SIG-M5 treated with dmso at 0.1 percent for 504 hours (cell line): Measurements from ENCODE around the gene FHIT.
A peak's percentile ranks its signal among the peaks of the same experiment; 100 is the strongest.

Experiments used
- DNase-seq: peaks from one replicate; lab custom pipeline; 2025; ENCODE audit not compliant: unreplicated experiment; lab: John Stamatoyannopoulos, UW

FHIT gene

DNA sequence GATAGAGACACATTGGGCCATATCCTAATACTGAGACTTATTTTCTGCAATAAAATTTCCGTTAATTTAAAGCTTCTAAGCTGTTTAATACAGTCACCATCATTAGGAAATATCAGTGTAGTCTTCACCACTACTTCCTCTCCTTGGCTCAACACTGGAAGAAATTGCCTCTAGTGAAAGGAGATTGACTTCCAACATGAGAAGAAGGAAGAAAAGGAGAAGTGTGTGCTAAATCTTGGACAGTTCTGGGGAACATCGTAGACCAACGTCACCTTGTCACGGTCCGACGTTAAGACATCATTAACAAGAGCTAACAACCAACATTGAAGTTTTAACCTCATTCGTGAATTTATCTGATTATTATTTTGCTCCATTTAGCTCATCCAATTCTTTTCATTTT is 1214.4 kb downstream of the FHIT start:
- DNase-seq: peak; percentile 18

DNA sequence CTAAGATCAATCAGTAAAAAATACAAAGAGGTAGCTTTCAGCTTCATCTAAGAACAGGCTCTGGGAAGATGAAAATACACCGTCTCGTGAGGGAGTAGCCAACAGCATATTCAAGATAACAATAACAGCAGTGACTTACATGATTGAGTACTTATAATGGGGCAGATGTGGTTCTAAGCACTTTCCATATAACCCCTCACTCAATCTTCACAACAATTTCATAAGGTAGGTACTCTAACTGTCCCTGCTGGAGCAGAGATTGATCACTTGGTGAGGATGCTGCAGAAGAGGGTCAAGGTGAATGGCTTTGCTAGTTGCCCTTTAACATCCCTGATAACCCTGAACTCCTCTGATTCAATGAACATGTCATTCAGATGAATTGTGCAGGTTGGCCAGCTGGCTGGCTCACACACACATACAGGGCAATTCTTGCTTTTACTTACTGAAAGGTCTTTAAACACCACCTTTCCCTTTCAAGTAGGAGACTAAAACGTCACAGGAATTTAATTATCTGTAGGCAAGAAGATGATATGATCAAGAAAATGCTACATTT is 1217.3 kb downstream of the FHIT start:
- DNase-seq: no peak

DNA sequence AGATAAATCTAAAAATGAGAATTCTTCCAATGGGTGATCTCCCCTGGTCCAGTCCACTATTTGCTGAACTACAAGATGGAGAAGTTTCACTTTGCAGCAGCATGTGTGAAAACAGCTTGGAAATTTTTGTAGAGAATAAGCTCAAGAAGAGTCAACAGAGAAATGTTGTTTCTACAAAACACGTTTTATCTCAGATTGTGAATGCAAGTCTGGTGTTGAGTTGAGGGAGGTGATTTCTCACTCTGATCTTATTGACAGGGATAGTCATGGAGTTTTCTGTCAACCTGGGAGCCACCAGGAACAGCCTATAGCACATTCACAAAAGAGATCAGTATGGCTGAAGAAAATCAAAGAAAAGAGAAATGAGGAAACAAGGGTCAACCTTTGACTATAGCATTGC is 1220.3 kb downstream of the FHIT start:
- no peak for DNase-seq

DNA sequence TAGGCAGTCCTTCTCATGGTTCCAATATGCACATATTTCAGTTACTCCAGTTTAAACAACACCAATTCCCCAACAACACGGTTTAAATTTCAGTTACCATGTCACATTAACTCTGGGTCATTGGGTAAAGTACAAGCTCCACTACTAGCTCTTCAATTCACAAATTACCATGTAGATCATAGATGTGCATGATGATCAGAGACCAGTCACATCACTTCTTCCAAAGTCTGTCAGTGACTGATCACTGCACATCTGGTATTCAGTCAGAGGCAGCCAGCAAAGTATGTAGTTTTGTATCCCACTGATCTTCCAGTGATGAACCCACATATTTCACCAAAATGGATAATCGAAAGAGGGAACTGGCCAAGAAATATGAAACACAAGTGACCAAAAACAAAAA is 1223.0 kb downstream of the FHIT start:
- no peak for DNase-seq

DNA sequence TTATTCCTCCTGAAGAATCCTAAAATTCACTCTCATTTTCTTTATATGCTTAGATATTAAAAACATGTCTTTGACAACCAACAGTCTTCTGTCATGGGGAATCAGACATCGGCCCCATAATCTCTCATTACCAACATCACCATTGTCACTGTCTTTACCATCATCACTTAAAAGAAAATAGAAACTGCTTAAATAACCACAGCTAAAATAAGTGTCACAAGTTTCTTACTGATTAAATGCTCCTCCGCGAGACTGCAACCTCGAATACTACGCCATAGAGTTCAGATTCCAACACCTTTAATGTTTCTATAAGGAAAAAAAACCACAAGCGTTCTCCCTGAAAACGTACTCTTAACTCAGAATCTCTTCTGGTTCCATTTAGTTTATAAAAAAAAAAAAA is 1223.9 kb downstream of the FHIT start:
- DNase-seq: no peak

DNA sequence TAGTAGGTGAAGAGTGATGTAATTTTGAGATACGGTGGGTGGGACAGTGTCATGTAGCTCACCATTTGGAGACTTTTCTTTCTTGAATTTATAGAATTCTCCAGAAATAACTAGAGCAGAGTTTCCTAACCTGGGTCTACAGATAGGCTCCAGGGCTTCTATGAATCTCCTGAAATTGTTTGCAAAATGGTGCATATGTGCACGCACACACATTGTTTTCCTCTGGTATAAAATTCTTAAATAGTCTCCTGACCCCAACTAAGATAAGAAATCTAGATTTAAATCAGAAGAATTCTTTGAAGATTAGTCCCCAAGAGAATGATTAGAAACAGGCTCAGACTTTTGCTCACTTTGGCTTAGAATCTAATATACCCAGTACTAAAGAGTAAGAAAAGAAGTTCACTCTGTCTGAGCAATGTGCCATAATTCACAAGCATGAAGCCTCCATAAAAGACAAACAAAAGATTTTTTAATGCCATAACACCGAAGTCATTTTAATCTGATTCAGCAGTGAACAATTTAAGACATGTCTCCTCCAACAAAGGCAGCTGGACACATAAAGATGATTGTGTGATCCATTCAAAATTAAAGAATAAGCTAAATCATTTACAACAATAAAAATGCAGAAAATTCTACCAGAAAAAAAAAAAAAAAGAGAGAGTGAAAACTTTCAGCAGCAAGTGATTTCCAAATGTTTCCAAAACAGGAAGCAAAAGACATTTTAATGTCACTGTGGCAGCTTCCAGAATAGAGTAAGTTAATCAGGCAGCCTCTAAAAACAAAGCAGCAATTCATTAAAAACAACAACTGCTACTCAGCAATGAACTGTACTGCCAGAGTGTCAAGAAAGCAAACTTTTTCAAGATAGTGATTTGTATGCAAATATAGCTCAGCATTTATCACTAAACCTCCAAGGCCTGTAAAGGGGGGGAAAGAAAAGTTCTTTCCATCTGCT is 1225.9 kb downstream of the FHIT start:
- no peak for DNase-seq

DNA sequence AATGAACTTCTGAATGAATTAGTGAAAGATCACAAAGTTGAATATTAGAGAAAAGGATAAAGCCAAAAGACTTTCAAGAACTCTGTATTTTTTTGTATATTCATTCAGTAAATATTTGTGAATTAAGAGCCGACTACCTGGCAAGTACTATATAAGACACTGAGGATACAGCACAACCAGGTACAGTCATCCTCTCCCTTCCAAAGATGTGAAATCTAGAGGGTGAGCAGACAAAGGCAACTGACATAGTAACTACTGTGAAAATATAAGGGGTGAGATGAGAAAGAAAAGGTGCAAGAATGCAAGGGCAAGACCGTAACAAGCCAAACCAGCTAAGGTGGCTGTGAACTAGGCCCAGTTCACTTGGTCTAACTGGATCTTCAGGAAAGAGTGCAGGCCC is 1226.9 kb downstream of the FHIT start:
- DNase-seq: no peak

DNA sequence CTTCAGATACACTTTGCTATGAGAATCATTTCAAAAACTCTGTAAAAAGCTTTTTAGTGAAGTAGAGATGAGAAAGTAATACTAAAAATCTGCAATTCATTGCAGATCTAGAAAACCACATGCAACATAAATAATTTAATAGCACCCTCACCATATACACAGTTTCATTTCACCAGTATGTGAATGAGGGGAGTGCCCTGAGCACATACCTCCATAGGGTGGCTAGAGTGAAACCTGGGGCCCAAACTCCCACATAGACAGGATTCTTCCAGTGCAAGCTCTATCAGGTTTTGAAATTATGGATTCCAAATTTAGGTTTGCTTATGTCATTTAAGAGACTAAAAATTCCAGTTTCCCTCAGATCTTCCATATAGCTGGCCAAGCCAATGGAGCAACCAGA is 1228.1 kb downstream of the FHIT start:
- no peak for DNase-seq

DNA sequence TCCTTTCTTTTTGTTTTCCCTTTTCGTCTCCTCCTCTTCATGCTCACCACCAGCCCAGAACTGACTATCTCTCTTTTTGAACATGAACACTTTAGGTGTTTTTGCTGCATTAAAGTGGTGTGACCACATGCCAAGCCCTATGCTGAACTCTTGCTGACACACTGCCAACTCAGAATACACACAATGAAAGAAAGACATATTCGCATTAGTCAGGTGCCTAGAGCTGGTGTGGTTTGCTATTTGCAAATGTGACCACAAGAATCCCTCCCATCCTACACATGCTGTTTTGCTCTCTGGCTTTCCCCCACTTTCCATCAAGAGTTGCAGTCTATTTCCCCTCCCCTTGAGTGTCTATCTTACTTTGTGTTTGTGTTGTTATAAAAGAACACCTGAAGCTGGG is 1233.6 kb downstream of the FHIT start:
- DNase-seq: peak; percentile 2

DNA sequence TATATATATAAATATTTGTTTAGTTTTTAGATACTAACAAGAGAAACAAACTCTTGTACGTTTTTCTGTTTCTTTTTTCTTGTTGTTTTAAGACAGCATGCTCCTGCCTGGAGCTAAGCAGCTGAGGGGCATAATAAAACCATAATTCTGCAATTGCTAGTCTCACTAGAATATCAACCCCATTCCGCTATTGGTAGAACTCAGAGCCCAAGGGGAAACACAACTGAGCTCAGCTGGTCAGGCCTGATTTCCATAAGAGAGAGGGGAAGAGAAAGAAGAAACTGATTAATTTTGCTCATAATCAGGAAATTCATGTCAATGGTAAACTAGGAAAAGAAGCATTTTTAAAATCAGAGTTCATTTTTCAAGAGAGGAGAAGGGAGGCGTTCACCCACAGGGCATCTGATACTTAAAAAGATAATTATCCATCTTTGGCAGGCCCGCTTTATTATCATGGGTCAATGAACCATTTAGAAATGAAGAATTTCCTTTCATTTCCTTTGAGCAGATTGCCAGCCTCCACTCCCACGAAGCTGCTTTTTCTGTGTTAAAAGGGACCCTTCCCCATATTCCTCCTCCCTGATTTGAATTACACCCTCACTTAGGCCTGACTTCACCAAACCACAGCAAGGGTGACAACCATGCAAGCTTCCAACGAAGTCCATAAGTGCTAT is 1236.1 kb downstream of the FHIT start:
- DNase-seq: no peak

DNA sequence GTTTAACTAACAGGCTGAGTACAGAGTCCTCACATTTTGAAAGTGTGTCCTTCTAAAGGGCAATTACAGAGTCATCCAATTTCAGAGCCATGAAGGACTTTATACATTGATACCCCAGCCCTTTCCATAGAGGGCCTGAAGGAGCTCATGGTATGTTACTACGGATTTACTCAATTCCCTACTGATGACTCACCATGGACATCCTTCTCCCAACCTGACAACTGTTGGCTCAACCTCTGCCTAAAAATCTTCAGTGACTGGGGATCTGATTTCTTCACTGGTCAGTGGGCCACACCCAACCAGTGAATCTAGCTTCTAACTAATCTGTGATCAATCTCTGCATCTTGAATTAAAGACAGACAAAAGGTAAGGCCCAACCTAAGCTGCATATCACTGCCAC is 1238.0 kb downstream of the FHIT start:
- no peak for DNase-seq

DNA sequence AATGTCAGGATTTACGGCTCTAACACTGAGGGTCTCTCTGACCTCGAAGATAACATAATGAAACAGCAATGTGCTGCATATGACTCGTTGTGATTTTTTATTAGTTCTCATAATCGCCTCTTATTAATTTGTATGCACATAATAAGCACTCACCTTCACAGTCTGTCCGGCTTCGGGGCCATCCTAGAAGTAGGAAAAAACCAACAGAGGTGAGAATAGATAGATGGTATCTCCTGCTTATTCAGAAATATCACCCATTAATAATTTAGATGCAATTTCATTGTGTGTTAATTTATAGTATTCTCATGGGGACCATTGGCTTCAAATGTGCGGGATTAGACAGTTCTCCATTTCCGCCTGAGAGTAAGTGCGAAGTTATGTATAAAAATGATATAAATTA is 1240.0 kb downstream of the FHIT start:
- DNase-seq: no peak

DNA sequence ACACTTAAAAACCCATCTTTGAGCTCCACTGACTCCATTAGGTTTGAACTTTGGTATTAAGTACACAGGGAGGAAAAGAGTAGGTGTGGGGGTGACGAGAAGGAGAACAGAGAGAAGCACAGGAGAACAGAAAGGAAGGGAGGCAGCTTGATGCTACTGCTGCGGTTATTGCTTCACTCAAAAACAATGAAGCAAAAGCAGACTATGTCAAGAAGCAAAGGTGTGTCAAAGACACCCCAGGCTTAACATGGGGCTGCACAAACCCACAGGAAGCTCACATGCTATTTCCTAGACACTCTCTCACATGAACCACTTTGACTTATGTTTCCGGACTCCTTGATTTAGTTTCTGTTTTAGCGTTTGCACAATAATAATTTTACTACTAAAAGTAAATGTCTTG is 1240.5 kb downstream of the FHIT start:
- DNase-seq: peak; percentile 32

DNA sequence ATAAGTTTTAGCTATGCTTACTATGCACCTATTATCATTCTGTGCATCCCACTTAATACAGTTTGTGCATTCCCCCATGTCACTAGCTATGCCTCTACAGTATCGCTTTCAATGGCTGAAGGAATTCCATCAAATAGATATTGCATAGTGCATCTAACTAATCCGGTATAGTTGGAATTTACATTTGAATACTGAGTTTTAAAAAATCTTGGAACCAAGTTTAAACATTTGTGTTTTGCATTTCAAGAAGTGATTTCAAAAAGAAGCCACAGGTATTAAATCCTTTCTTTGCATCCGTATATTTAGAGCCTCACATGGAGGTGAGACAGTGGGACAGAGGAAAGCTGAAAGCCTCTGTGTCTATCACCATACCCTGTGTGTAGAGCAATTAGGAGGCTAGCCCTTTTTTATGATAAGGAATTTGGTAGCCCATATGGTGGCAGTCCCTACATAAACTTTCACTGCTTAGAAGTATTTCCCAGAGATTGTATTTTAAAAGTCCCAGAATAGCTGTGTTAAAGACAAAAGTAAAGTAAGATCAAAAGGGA is 1241.2 kb downstream of the FHIT start:
- DNase-seq: no peak

DNA sequence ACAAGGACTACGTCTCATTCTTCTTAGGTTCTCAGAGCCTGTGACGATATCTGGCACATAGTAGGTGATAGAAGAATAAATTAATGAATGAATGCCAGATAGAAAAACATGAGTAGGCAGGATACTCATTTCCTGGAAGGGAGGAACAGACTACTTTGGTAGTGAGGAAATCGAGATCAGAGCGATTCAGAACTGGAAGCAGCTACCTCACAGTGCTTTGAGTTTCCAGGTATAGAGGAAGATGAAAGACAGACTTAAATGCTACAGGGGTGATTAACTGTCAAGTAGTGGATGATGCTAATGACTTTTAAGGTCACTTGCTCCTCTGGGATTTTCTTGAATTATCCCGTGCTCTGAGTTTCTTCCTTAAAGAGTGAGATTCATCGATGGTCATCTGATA is 1249.9 kb downstream of the FHIT start:
- DNase-seq: no peak

DNA sequence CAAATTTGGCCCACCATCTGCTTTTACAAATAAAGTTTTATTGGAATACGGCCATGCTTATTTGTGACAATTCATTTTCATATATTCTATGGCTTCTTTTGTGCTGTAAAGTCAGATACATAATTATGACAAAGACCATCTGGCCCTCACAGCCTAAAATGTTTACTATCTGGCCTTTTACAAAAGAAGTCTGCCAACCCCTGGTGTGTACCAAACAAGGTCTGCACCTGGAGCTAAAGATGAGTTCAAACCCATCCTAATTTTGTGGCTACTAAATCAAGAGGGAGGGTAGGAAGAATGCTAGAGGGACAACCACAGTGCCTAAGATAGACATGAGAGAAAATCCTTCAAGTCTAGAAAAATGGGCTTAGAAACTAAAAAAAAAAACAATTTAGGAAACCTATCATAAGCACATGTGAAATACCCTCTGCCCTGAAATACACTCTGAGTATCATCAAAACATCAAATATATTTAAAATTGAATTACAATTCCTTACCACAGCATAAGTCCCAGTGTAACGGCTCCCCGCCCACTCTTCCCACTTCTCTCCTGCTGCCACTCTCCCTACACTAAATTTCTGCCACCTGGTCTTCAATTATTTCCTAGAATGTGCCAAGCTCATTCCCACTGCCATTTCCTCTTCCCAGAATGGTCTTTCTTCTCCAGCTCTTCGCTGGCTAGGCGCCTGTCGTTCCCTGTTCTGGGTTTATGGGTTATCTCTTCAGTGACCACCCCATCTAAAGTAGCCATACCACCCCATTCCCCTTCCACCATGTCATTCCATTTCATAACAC is 1250.7 kb downstream of the FHIT start:
- no peak for DNase-seq

DNA sequence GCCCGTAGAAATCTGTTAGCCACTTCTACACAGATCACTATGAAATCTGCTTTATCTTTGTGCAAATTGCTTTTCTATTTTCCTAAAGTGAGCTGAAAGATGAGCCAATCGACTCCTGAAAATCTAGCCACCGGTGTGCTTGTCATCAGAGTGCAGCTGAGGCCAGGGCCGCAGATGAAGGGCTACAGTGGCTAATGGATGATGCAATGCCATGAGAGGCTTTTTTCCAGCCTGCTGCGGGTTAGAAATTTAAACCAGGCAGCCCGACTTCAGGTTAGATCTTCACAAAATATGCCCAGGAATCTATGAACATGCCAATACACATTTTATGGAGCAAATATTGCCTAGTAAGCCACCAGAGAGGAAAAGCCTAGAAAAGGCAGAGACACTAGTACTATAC is 1253.2 kb downstream of the FHIT start:
- peak; percentile 1 for DNase-seq

DNA sequence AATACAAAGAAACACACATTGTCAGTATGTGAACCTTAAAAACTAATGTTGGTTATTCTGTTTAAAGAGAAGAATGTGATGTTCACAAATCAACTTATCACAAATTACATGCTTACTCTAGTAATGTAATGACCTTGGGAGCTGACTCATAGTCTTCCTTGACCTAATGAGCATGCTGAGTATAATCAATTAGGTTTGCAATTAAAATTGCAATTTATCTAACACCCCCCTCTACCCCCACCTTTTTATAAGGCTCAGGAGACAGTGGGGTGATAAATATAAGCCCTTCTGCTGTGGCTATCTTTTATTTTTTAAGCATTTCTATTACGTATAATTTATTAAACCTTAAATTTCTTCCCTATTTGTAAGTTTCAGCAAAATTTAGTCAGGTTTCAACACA is 1253.7 kb downstream of the FHIT start:
- DNase-seq: no peak

DNA sequence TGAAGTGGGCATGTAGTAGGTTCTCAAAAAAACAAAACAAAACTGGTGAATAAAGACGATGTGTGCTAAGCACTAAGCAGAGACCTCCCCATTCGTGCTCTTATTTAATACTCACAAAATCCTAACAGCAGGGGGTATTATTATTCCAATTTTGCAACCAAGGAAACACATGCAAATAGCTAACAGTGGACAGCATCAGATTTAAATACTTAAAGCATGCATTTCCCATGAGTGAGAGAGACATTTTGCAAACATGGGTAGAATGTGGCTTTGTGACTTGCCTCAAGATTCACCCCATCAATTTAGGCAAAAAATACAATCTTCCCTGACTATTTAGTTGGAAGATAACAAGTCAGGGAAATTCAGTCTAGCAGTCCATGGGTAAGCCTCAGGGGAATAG is 1255.2 kb downstream of the FHIT start:
- DNase-seq: no peak

DNA sequence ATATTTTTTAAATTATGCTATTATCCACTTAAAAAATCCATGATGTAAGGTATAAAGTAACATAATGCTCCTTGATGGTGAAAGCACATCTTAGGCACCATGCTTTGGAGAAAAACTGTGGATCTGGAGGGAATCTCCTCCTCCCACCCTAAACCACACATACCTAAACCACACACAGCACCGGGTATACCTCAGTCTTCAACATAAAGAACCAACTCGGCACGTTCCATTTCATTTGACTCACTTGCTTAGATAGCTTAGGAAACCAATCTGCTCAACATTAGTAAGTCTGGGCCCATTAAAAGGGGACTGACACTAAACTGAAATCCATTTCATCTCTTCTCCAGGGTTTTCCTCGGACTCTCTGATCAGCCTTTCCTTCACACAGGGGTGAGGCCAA is 1255.7 kb downstream of the FHIT start:
- no peak for DNase-seq

DNA sequence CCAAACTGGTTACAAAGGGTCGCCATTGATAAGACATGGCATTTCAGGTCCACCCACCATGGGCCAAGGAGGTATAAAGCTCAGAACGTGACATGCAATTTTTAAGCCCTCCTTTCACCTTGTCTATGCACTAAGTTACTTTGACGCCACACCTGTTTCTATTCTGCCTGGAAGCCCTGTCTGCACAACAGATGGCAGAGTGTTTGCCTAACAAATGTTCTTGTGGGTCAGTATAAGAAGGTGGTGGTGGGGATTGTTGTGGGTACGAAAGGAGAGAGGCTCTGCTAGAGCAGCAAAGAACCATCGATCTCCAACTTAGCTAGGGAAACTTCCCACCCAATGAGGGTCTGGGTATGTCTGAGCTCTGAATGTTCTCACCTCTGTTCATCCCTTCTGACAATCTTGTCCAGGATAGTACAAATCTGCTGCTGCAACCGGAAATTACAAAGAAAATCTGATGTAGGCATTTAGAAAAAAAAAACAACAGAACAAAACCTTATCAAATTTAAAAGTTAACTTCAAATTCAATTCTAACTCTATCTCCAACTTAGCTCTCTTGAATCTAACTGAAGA is 1256.4 kb downstream of the FHIT start:
- no peak for DNase-seq
